BLaER1 treated with 17β-estradiol and CSF1 and Interleukin-3, amounts not matched to agents 10 nM and 100 nM (cell line): ENCODE data around the gene IHH.

Source experiments
- H3K27ac ChIP-seq, 11 experiments: shearing (Covaris generic); formaldehyde crosslinking; 2 replicates each; pipeline ENCODE4 v1.8.1; 2022
- H3K27me3 ChIP-seq, 11 experiments: shearing (Covaris generic); formaldehyde crosslinking; 2 replicates each; pipeline ENCODE4 v1.8.1; 2022
- H3K36me3 ChIP-seq, 11 experiments: shearing (Covaris generic); formaldehyde crosslinking; 2 replicates each; pipeline ENCODE4 v1.8.1; 2022
- H3K4me1 ChIP-seq, 10 experiments: shearing (Covaris generic); formaldehyde crosslinking; 2 replicates each; pipeline ENCODE4 v1.8.1; 2022
- H3K4me2 ChIP-seq, 11 experiments: shearing (Covaris generic); formaldehyde crosslinking; 2 replicates each; pipeline ENCODE4 v1.8.1; 2022
- H3K4me3 ChIP-seq, 10 experiments: shearing (Covaris generic); formaldehyde crosslinking; 2 replicates each; pipeline ENCODE4 v1.8.1; 2022
- H3K9ac ChIP-seq, 11 experiments: shearing (Covaris generic); formaldehyde crosslinking; 2 replicates each; pipeline ENCODE4 v1.8.1; 2022
- H3K9me3 ChIP-seq, 11 experiments: shearing (Covaris generic); formaldehyde crosslinking; replicated peaks in 1 of 11; 2 replicates each; pipeline ENCODE4 v1.8.1; 2022
- H4K20me1 ChIP-seq, 11 experiments: shearing (Covaris generic); formaldehyde crosslinking; 2 replicates each; pipeline ENCODE4 v1.8.1; 2022
- Cebpa-rat ChIP-seq, 11 experiments: shearing (Covaris generic); IDR thresholded peaks; 2 replicates each; pipeline ENCODE4 v1.8.1; 2022

IHH gene

GRCh38 chr2:219065484-219065883 lies 4.8 kb upstream of the IHH start:
- TF ChIP-seq Cebpa-rat (IDR thresholded peaks at IDR 0.05) = no peak
- Histone ChIP-seq H3K27ac (no peak overlapping the region), H3K9ac (no peak overlapping the region), H3K27me3 (peaks cover 32 to 41% (median 34%) of the 10 kb centered on the region in 11 experiments), H3K4me3 (no peak overlapping the region), H3K4me1 (no peaks in the 10 kb centered on the region), H4K20me1 (peaks cover 0 to 20% (median 10%) of the 10 kb centered on the region in 11 experiments; a peak in 11 of 22 replicates), H3K36me3 (no peaks in the 10 kb centered on the region), H3K4me2 (no peak overlapping the region), H3K9me3 (no peaks in the 10 kb centered on the region)

GRCh38 chr2:219062081-219062480 lies 1.4 kb upstream of the IHH start:
- no peaks in the 10 kb centered on the region for H3K9me3 ChIP-seq
- H3K4me3 ChIP-seq = no peak overlapping the region
- H3K9ac ChIP-seq = no peak overlapping the region
- no peak overlapping the region for H3K27ac ChIP-seq
- no peaks in the 10 kb centered on the region for H3K36me3 ChIP-seq
- no peak overlapping the region for H3K4me2 ChIP-seq
- H3K27me3 ChIP-seq = peaks cover 66 to 75% (median 68%) of the 10 kb centered on the region in 11 experiments
- peaks cover 0 to 52% (median 37%) of the 10 kb centered on the region in 11 experiments; a peak in 17 of 22 replicates for H4K20me1 ChIP-seq
- H3K4me1 ChIP-seq = peaks cover 0 to 3% (median 0%) of the 10 kb centered on the region in 10 experiments; a peak in 3 of 20 replicates
- TF ChIP-seq Cebpa-rat (IDR thresholded peaks at IDR 0.05) = no peak

GRCh38 chr2:219059725-219060682 lies 717 bp downstream of the IHH start:
- no peak overlapping the region for H3K27ac ChIP-seq
- H4K20me1 ChIP-seq = peaks cover 0 to 73% (median 49%) of the 10 kb centered on the region in 11 experiments; a peak in 17 of 22 replicates
- TF ChIP-seq Cebpa-rat (IDR thresholded peaks at IDR 0.05) = no peak
- no peaks in the 10 kb centered on the region for H3K9me3 ChIP-seq
- no peak overlapping the region for H3K4me3 ChIP-seq
- peaks cover 87 to 95% (median 88%) of the 10 kb centered on the region in 11 experiments for H3K27me3 ChIP-seq
- no peak overlapping the region for H3K4me2 ChIP-seq
- H3K9ac ChIP-seq = no peak overlapping the region
- peaks cover 0 to 3% (median 0%) of the 10 kb centered on the region in 10 experiments; a peak in 3 of 20 replicates for H3K4me1 ChIP-seq
- no peaks in the 10 kb centered on the region for H3K36me3 ChIP-seq

- Histone ChIP-seq H3K4me3 (no peak overlapping the region), H4K20me1 (peaks cover 0 to 80% (median 53%) of the 10 kb centered on the region in 11 experiments; a peak in 17 of 22 replicates), H3K4me2 (no peak overlapping the region), H3K36me3 (no peaks in the 10 kb centered on the region), H3K4me1 (peaks cover 0 to 3% (median 0%) of the 10 kb centered on the region in 10 experiments; a peak in 3 of 20 replicates), H3K9me3 (no peaks in the 10 kb centered on the region), H3K27ac (no peak overlapping the region), H3K27me3 (peaks cover 93 to 99% (median 95%) of the 10 kb centered on the region in 11 experiments), H3K9ac (no peak overlapping the region)
- no peak for TF ChIP-seq Cebpa-rat (IDR thresholded peaks at IDR 0.05)
These were observed 1.4 kb downstream of the IHH start for GRCh38 chr2:219059375-219059724.

GRCh38 chr2:219058541-219059374 lies 2.0 kb downstream of the IHH start:
- Histone ChIP-seq H3K9me3 (no peaks in the 10 kb centered on the region), H3K27ac (no peak overlapping the region), H3K4me3 (no peak overlapping the region), H4K20me1 (peaks cover 0 to 85% (median 53%) of the 10 kb centered on the region in 11 experiments; a peak in 17 of 22 replicates), H3K4me1 (peaks cover 0 to 3% (median 0%) of the 10 kb centered on the region in 10 experiments; a peak in 3 of 20 replicates), H3K36me3 (no peaks in the 10 kb centered on the region), H3K4me2 (no peak overlapping the region), H3K9ac (no peak overlapping the region), H3K27me3 (peaks cover 93 to 100% (median 100%) of the 10 kb centered on the region in 11 experiments)
- no peak for TF ChIP-seq Cebpa-rat (IDR thresholded peaks at IDR 0.05)

GRCh38 chr2:219057709-219058540 lies 2.8 kb downstream of the IHH start:
- Histone ChIP-seq H4K20me1 (peaks cover 0 to 82% (median 53%) of the 10 kb centered on the region in 11 experiments; a peak in 17 of 22 replicates), H3K27ac (no peak overlapping the region), H3K9ac (no peak overlapping the region), H3K36me3 (no peaks in the 10 kb centered on the region), H3K9me3 (no peaks in the 10 kb centered on the region), H3K4me2 (peak overlapping the region in 10 of 11 experiments; percentile 1 to 77 (median 26); a peak in 11 of 22 replicates), H3K27me3 (peaks cover 85 to 100% (median 97%) of the 10 kb centered on the region in 11 experiments), H3K4me3 (no peak overlapping the region), H3K4me1 (peaks cover 0 to 3% (median 0%) of the 10 kb centered on the region in 10 experiments; a peak in 3 of 20 replicates)
- no peak for TF ChIP-seq Cebpa-rat (IDR thresholded peaks at IDR 0.05)

GRCh38 chr2:219056896-219057708 lies 3.6 kb downstream of the IHH start:
- Histone ChIP-seq H3K36me3 (no peaks in the 10 kb centered on the region), H3K27me3 (peaks cover 77 to 100% (median 92%) of the 10 kb centered on the region in 11 experiments), H4K20me1 (peaks cover 0 to 84% (median 48%) of the 10 kb centered on the region in 11 experiments; a peak in 17 of 22 replicates), H3K27ac (no peak overlapping the region), H3K4me3 (no peak overlapping the region), H3K4me2 (peak overlapping the region in 3 of 11 experiments; percentile 26 to 77 (median 36); a peak in 4 of 22 replicates), H3K4me1 (peaks cover 0 to 3% (median 0%) of the 10 kb centered on the region in 10 experiments; a peak in 3 of 20 replicates), H3K9me3 (no peaks in the 10 kb centered on the region), H3K9ac (no peak overlapping the region)
- TF ChIP-seq Cebpa-rat (IDR thresholded peaks at IDR 0.05) = no peak
